Activated B cell treated with CpG ODN at 0.5 μM for 24 hours (primary cell): ENCODE data around the gene NNT. TPM values are rescaled to one million over a fixed set of nuclear protein-coding genes. Genes with fewer than 3 reads are reported as not detected.

ENCODE experiments used
- ATAC-seq: fragments of 200-7000 bp; cut with Tn5 transposase; one replicate; pipeline ENCODE4 v1.10.0; 2021; ENCODE audit warnings: low read depth, mild to moderate bottlenecking, moderate library complexity
- CTCF ChIA-PET: fragments of 350-600 bp; sonication (Branson Sonifier 250); formaldehyde crosslinking; loops from one replicate; lab custom pipeline; 2021; ENCODE audit warnings: antibody characterized with exemption; lab: Charles Lee
- POLR2A ChIA-PET: fragments of 350-600 bp; sonication (Branson Sonifier 250); formaldehyde crosslinking; loops from one replicate; lab custom pipeline; 2021; ENCODE audit warnings: antibody characterized with exemption; lab: Charles Lee
- DNase-seq: peaks from one replicate; pipeline ENCODE4 v3.0.0; 2022
- H3K27ac Mint-ChIP-seq: one replicate; pipeline ENCODE4 v1.8.0; 2020; ENCODE audit warnings: mixed read lengths
- H3K27me3 Mint-ChIP-seq: one replicate; pipeline ENCODE4 v1.8.0; 2021; ENCODE audit warnings: mixed read lengths
- H3K36me3 Mint-ChIP-seq: one replicate; pipeline ENCODE4 v1.8.0; 2021; ENCODE audit warnings: low read depth, mixed read lengths
- H3K4me1 Mint-ChIP-seq: one replicate; pipeline ENCODE4 v1.8.0; 2021; ENCODE audit warnings: mixed read lengths
- H3K4me3 Mint-ChIP-seq: one replicate; pipeline ENCODE4 v1.8.0; 2020; ENCODE audit warnings: mild to moderate bottlenecking, mixed read lengths
- H3K9me3 Mint-ChIP-seq: one replicate; pipeline ENCODE4 v1.8.0; 2020; ENCODE audit warnings: mixed read lengths
- CTCF ChIP-seq: fragments of 200-600 bp; IDR thresholded peaks from one replicate; pipeline ENCODE4 v1.8.0; 2022; ENCODE audit warnings: antibody characterized with exemption, mild to moderate bottlenecking
- intact Hi-C: fragments of 100-400 bp; cut with micrococcal nuclease; formaldehyde crosslinking; loops from one replicate; pipeline ENCODE4 v1.15.1; 2024
- total RNA-seq: library from RNA; stranded (reverse); gene quantifications from 2 replicates; pipeline ENCODE4 v1.2.3, GENCODE V29; 2022

NNT gene
- total RNA-seq, 1 donor from 2014 or later: 63.0 TPM

GRCh38 chr5:43636076-43636475, 33.1 kb downstream of the NNT start:
- POLR2A ChIA-PET: no interaction called here
- H3K9me3 Mint-ChIP-seq: no peaks in the 10 kb centered on the region
- no peak for ATAC-seq
- intact Hi-C loops: no loop called here
- H3K4me3 Mint-ChIP-seq: no peak overlapping the region
- no peak overlapping the region for H3K27ac Mint-ChIP-seq
- H3K27me3 Mint-ChIP-seq: no peaks in the 10 kb centered on the region
- H3K36me3 Mint-ChIP-seq: peaks cover 64% of the 10 kb centered on the region
- CTCF ChIA-PET: interaction anchor here (0.8 to 1.3 kb wide), 2 partner anchors 11 to 33 kb away, joined by 3 read pairs; partner anchors contain the start of gene NNT
- no peak for DNase-seq
- TF ChIP-seq CTCF: no peak
- H3K4me1 Mint-ChIP-seq: peaks cover 9% of the 10 kb centered on the region

- Mint-ChIP-seq H3K36me3 (peaks cover 59% of the 10 kb centered on the region), H3K4me3 (no peak overlapping the region), H3K27me3 (no peaks in the 10 kb centered on the region), H3K27ac (no peak overlapping the region), H3K9me3 (no peaks in the 10 kb centered on the region), H3K4me1 (peaks cover 9% of the 10 kb centered on the region)
- DNase-seq (no peak), ATAC-seq (no peak)
- POLR2A ChIA-PET: no interaction called here
- no peak for TF ChIP-seq CTCF
- intact Hi-C loops: no loop called here
- CTCF ChIA-PET: no interaction called here
Observed at GRCh38 chr5:43637416-43637815, 34.4 kb downstream of the NNT start.

- intact Hi-C loops: no loop called here
Observed at GRCh38 chr5:43638107-43638506, 35.1 kb downstream of the NNT start.

GRCh38 chr5:43638546-43638945, 35.6 kb downstream of the NNT start:
- TF ChIP-seq CTCF: no peak
- ChIA-PET CTCF (no interaction called here), POLR2A (no interaction called here)
- Mint-ChIP-seq H3K4me3 (no peak overlapping the region), H3K4me1 (peaks cover 9% of the 10 kb centered on the region), H3K36me3 (peaks cover 55% of the 10 kb centered on the region), H3K27me3 (no peaks in the 10 kb centered on the region), H3K9me3 (no peaks in the 10 kb centered on the region), H3K27ac (no peak overlapping the region)
- ATAC-seq (no peak), DNase-seq (no peak)
- intact Hi-C loops: no loop called here

More at GRCh38 chr5:43638107-43638506, 35.1 kb downstream of the NNT start:
- no peaks in the 10 kb centered on the region for H3K9me3 Mint-ChIP-seq
- no peak overlapping the region for H3K4me3 Mint-ChIP-seq
- no peak for TF ChIP-seq CTCF
- ChIA-PET POLR2A (no interaction called here), CTCF (no interaction called here)
- H3K27ac Mint-ChIP-seq: peak overlapping the region; percentile 9
- H3K4me1 Mint-ChIP-seq: peaks cover 9% of the 10 kb centered on the region
- peaks cover 57% of the 10 kb centered on the region for H3K36me3 Mint-ChIP-seq
- DNase-seq (no peak), ATAC-seq (no peak)
- no peaks in the 10 kb centered on the region for H3K27me3 Mint-ChIP-seq

GRCh38 chr5:43639566-43639965, 36.6 kb downstream of the NNT start:
- no peak for ATAC-seq
- POLR2A ChIA-PET: no interaction called here
- DNase-seq: no peak
- TF ChIP-seq CTCF: no peak
- peaks cover 55% of the 10 kb centered on the region for H3K36me3 Mint-ChIP-seq
- no peaks in the 10 kb centered on the region for H3K9me3 Mint-ChIP-seq
- H3K27ac Mint-ChIP-seq: no peak overlapping the region
- peaks cover 9% of the 10 kb centered on the region for H3K4me1 Mint-ChIP-seq
- no peak overlapping the region for H3K4me3 Mint-ChIP-seq
- intact Hi-C loops: no loop called here
- no peaks in the 10 kb centered on the region for H3K27me3 Mint-ChIP-seq
- CTCF ChIA-PET: interaction anchor here (0.7 kb wide), 1 partner anchor 1173 kb away, joined by 3 read pairs; no protein-coding TSS in a partner anchor
